GM15510 (cell line): Measurements from ENCODE around the gene RAPGEF1.

Source experiments
- POLR2A ChIP-seq: IDR thresholded peaks from 3 replicates; pipeline ENCODE4 v1.6.1; 2011; ENCODE audit warnings: borderline replicate concordance; ENCODE audit not compliant: insufficient read length; ENCODE audit errors: extremely low read depth

The RAPGEF1 gene

GRCh38 chr9:131724683-131725082, 15.2 kb downstream of the RAPGEF1 start:
- TF ChIP-seq POLR2A: no peak

- TF ChIP-seq POLR2A: no peak
Observed at GRCh38 chr9:131723632-131724031, 16.2 kb downstream of the RAPGEF1 start.

GRCh38 chr9:131722255-131722654, 17.6 kb downstream of the RAPGEF1 start:
- TF ChIP-seq POLR2A: no peak

GRCh38 chr9:131721076-131721475, 18.8 kb downstream of the RAPGEF1 start:
- no peak for TF ChIP-seq POLR2A

GRCh38 chr9:131720330-131720729, 19.5 kb downstream of the RAPGEF1 start:
- TF ChIP-seq POLR2A: no peak

- no peak for TF ChIP-seq POLR2A
Observed at GRCh38 chr9:131719262-131719908, 20.5 kb downstream of the RAPGEF1 start.

- TF ChIP-seq POLR2A: no peak
Observed at GRCh38 chr9:131717719-131718460, 22.0 kb downstream of the RAPGEF1 start.

GRCh38 chr9:131715906-131716305, 24.0 kb downstream of the RAPGEF1 start:
- no peak for TF ChIP-seq POLR2A

- TF ChIP-seq POLR2A: no peak
Observed at GRCh38 chr9:131714821-131715220, 25.1 kb downstream of the RAPGEF1 start.

- no peak for TF ChIP-seq POLR2A
Observed at GRCh38 chr9:131714161-131714646, 25.7 kb downstream of the RAPGEF1 start.

- TF ChIP-seq POLR2A: no peak
Observed at GRCh38 chr9:131713016-131713415, 26.9 kb downstream of the RAPGEF1 start.

GRCh38 chr9:131712151-131712716, 27.6 kb downstream of the RAPGEF1 start:
- TF ChIP-seq POLR2A: no peak

GRCh38 chr9:131709771-131710431, 30.0 kb downstream of the RAPGEF1 start:
- no peak for TF ChIP-seq POLR2A

- TF ChIP-seq POLR2A: no peak
Observed at GRCh38 chr9:131708226-131709002, 31.5 kb downstream of the RAPGEF1 start.
